Articular chondrocyte of knee joint (primary cell): ENCODE results near the gene ZC3H8. TPM values are rescaled to one million over a fixed set of nuclear protein-coding genes. Genes with fewer than 3 reads are reported as not detected.

ENCODE experiments used
- total RNA-seq: library from RNA; depleted of rRNA; stranded (reverse); fragments of >200 nt; gene quantifications from 2 replicates; pipeline ENCODE4 v1.2.3, GENCODE V29; 2012

ZC3H8 gene
- 14.0 and 42.8 TPM in 2 replicates for total RNA-seq

DNA sequence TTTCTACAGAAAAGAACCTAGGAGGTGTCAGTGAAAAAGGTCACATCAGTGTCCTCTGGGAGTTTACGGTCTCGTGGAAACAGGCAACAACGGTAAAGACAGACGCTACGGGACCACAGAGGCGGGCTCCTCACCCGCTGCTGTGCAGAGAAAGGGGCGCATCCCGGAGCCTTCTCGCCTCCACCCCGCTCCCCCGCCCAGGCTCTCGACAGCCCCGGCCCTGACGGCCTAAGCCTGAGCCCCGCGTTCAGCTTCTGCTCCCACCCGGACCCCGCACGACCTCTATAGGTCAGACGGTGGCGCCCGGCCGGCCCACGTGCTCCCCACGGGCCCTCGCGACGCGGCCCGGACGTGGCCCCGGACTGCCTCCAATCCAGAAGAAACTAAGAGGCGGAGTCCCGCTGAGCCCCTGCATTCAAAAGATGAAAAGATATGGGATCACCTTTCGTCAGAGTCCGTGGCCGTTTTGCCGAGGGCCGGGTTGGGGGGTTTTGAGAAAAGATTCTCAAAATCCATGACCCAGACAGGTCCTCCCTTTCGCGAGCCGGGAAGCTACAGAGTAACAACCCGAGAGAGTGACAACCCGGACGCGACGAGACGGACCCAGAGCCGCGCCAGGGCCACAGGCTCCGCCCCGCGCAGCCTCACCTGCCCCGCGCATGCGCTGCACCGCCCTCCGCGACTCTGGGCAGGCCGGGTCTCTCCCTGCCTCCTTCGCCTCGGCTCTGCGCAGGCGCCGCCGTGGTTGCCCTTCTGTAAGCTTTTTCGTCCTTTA, at the start of gene ZC3H8:
Gene ZC3H8 (minus strand): TSS at position 577 of the 775 bp plus-strand sequence. CDS start 61 bp downstream, at position 516.

GRCh38 chr2:112275311-112275886, 20.6 kb upstream of the ZC3H8 start, which contains the start of gene ZC3H6:
Gene ZC3H6, plus strand, starts transcription at chr2:112275597. Its CDS starts 398 bp downstream, at chr2:112275995.

Other genes with a start within 250 kb of the ZC3H8 start
- gene TMEM87B, start 199.8 kb downstream of the ZC3H8 start, total RNA-seq, result 45.5 and 65.1 TPM in 2 replicates
- 3.1 and 6.2 TPM in 2 replicates for gene FBLN7, start 116.7 kb downstream of the ZC3H8 start, total RNA-seq
- gene ZC3H6, start 20.6 kb upstream of the ZC3H8 start, total RNA-seq, result 7.8 and 8.6 TPM in 2 replicates
- gene RGPD8, start 178.6 kb upstream of the ZC3H8 start, total RNA-seq, result 22.5 and 43.3 TPM in 2 replicates
- 63.0 and 71.1 TPM in 2 replicates for gene TTL, start 227.1 kb upstream of the ZC3H8 start, total RNA-seq